Tibial artery (tissue), 4 donors: ENCODE measurements around the gene TMED10.
A peak's percentile ranks its signal among the peaks of the same experiment; 100 is the strongest.

Experiments
- DNase-seq, 2 donors: peaks; one replicate each; pipeline ENCODE4 v3.0.0-alpha.2; 2019
- H3K27ac ChIP-seq, 2 donors: fragments of 200-600 bp; sonication (generic) in 1 of 2; 1 replicate in 1 of 2; 2 replicates in 1 of 2; pipeline ENCODE4 v1.5.1; 2018 to 2019; ENCODE audit warnings: mild to moderate bottlenecking in 1 of 2
- H3K27me3 ChIP-seq, 2 donors: fragments of 200-600 bp; sonication (generic) in 1 of 2; one replicate each; pipeline versions ENCODE4 v1.5.1 to v1.6.0; 2016 to 2019
- H3K36me3 ChIP-seq, 3 donors: fragments of 200-600 bp; sonication (generic) in 2 of 3; one replicate each; pipeline ENCODE4 v1.5.1; 2016 to 2019; ENCODE audit warnings: mild to moderate bottlenecking in 2 of 3
- H3K4me1 ChIP-seq, 4 donors: fragments of 200-600 bp; sonication (generic) in 2 of 4; 1 replicate in 3 of 4; 2 replicates in 1 of 4; pipeline ENCODE4 v1.5.1; 2016 to 2019
- H3K4me3 ChIP-seq, 2 donors: fragments of 200-600 bp; sonication (generic) in 1 of 2; 1 replicate in 1 of 2; 2 replicates in 1 of 2; pipeline ENCODE4 v1.5.1; 2018 to 2019; ENCODE audit warnings: mild to moderate bottlenecking in 2 of 2
- H3K9me3 ChIP-seq, 3 donors: fragments of 200-600 bp; sonication (generic) in 1 of 3; one replicate each; pipeline ENCODE4 v1.5.1; 2016 to 2019
- intact Hi-C: fragments of 100-400 bp; cut with DNase I; formaldehyde crosslinking; loops from one replicate; pipeline ENCODE4 v1.15.0; 2023; ENCODE audit warnings: low total_unique reads
- TF ChIP-seq, protein P1 (sequence below), 2 experiments: fragments of 200-600 bp in 1 of 2; fragments of 450-650 bp in 1 of 2; IDR thresholded peaks; one replicate each; pipeline ENCODE4 v1.5.1; 2017 to 2019; ENCODE audit warnings: antibody characterized with exemption in 2 of 2, mild to moderate bottlenecking in 1 of 2, moderate library complexity in 1 of 2

Gene TMED10

DNA sequence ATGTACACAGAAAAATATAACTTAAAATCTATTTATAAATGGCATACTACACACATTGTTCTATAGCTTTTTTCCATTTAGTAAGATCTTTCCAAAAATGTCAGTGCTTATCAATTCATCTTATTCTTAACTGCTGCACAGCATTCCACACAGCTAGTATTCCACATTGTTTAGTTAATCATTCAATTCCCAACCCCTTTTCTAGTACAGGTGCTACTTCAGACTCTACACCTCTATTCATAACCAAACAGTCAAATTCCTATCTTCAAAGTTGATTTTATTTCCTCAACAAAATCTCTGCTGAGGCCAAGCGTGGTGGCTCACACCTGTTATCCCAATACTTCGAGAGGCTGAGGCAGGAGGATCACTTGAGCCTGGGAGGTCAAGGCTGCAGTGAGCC is 37.2 kb downstream of the TMED10 start:
- TF ChIP-seq, protein P1, sequence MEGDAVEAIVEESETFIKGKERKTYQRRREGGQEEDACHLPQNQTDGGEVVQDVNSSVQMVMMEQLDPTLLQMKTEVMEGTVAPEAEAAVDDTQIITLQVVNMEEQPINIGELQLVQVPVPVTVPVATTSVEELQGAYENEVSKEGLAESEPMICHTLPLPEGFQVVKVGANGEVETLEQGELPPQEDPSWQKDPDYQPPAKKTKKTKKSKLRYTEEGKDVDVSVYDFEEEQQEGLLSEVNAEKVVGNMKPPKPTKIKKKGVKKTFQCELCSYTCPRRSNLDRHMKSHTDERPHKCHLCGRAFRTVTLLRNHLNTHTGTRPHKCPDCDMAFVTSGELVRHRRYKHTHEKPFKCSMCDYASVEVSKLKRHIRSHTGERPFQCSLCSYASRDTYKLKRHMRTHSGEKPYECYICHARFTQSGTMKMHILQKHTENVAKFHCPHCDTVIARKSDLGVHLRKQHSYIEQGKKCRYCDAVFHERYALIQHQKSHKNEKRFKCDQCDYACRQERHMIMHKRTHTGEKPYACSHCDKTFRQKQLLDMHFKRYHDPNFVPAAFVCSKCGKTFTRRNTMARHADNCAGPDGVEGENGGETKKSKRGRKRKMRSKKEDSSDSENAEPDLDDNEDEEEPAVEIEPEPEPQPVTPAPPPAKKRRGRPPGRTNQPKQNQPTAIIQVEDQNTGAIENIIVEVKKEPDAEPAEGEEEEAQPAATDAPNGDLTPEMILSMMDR (IDR thresholded peaks at IDR 0.05), result no peak

DNA sequence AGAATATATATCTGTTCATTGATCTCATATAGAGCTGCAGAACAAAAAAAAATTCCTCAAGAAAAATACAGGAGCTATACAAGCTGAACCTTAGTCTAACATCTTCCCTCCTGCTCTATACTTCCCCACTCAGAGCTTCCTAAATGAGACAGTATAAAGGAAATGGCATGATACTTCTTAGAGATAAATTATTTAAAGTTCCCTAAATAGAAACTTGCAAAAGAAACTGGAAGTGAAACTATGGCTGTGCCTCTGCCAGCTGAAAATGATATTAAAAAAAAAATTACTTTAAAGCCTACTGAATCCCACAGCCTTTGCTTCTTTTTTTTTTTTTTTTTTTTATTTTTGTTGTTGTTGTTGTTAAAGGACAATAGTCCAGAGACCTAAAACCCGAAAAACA is 37.9 kb downstream of the TMED10 start:
- no peaks in the 10 kb centered on the region for H3K9me3 ChIP-seq
- peaks cover 0 to 33% (median 5%) of the 10 kb centered on the region in 4 donors for H3K4me1 ChIP-seq
- no peak overlapping the region for H3K4me3 ChIP-seq
- no peaks in the 10 kb centered on the region for H3K27me3 ChIP-seq
- no peak overlapping the region for H3K27ac ChIP-seq
- no peak for DNase-seq
- intact Hi-C loops, result loop anchor here (10.0 kb wide), 1 partner anchor 356 kb away; no protein-coding TSS in a partner anchor
- H3K36me3 ChIP-seq, result peaks cover 16 to 27% (median 18%) of the 10 kb centered on the region in 3 donors
- TF ChIP-seq, protein P1 (IDR thresholded peaks at IDR 0.05), result no peak

More for the DNA sequence above, 37.2 kb downstream of the TMED10 start:
- H3K9me3 ChIP-seq, result no peaks in the 10 kb centered on the region
- H3K36me3 ChIP-seq, result peaks cover 9 to 20% (median 11%) of the 10 kb centered on the region in 3 donors
- no peak for DNase-seq
- H3K27me3 ChIP-seq, result no peaks in the 10 kb centered on the region
- intact Hi-C loops, result loop anchor here (10.0 kb wide), 1 partner anchor 356 kb away; no protein-coding TSS in a partner anchor
- H3K4me3 ChIP-seq, result no peak overlapping the region
- H3K4me1 ChIP-seq, result peaks cover 0 to 40% (median 5%) of the 10 kb centered on the region in 4 donors
- H3K27ac ChIP-seq, result no peak overlapping the region

DNA sequence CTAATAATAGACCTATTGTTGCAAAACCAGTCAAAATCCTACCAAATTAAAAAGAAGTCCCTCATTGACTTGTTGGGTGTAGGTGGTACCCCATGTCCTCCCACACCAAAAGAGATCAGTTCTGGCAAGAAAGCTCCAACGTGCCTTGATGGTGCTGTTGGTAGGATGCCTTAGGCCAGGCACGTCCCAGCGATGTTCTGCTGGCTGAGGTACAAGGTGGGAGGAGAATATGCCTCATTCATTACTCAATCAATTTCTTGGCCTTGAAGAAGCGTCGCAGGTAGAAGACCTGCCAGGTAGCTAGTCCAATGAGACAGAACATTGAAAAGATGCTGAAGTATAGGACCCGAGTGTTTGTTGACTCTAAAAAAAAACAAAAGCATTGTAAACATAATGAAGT is 41.8 kb downstream of the TMED10 start:
- Histone ChIP-seq H3K9me3 (no peaks in the 10 kb centered on the region), H3K27me3 (no peaks in the 10 kb centered on the region), H3K36me3 (peaks cover 19 to 41% (median 23%) of the 10 kb centered on the region in 3 donors), H3K4me3 (no peak overlapping the region), H3K4me1 (peaks cover 0 to 15% (median 0%) of the 10 kb centered on the region in 4 donors), H3K27ac (no peak overlapping the region)
- DNase-seq, result no peak
- intact Hi-C loops, result loop anchor here (2.0 to 10.0 kb wide), 2 partner anchors 166 to 360 kb away; no protein-coding TSS in a partner anchor
- TF ChIP-seq, protein P1 (IDR thresholded peaks at IDR 0.05), result no peak

DNA sequence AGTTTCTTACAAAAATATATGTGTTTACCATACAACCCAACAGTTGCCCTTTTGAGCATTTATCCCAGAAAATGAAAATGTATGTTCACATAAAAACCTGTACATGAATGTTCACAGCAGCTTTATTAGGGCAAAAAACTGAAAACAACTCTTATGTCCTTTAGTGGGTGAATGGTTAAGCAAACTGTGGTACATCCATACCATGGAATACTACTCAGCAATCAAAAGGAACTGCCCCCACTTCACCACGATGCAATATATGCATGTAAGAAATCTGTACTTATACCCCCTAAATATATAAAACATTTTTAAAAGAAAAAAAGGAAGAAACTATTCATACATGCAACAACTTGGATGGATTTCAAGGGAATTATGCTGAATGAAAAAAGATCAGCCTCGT is 42.8 kb downstream of the TMED10 start:
- Histone ChIP-seq H3K4me3 (no peak overlapping the region), H3K36me3 (peaks cover 19 to 41% (median 23%) of the 10 kb centered on the region in 3 donors), H3K27me3 (no peaks in the 10 kb centered on the region), H3K9me3 (no peaks in the 10 kb centered on the region), H3K4me1 (peaks cover 0 to 13% (median under 1%) of the 10 kb centered on the region in 4 donors), H3K27ac (no peak overlapping the region)
- DNase-seq, result no peak
- intact Hi-C loops, result loop anchor here (10.0 kb wide), 1 partner anchor 361 kb away; no protein-coding TSS in a partner anchor
- TF ChIP-seq, protein P1 (IDR thresholded peaks at IDR 0.05), result no peak

DNA sequence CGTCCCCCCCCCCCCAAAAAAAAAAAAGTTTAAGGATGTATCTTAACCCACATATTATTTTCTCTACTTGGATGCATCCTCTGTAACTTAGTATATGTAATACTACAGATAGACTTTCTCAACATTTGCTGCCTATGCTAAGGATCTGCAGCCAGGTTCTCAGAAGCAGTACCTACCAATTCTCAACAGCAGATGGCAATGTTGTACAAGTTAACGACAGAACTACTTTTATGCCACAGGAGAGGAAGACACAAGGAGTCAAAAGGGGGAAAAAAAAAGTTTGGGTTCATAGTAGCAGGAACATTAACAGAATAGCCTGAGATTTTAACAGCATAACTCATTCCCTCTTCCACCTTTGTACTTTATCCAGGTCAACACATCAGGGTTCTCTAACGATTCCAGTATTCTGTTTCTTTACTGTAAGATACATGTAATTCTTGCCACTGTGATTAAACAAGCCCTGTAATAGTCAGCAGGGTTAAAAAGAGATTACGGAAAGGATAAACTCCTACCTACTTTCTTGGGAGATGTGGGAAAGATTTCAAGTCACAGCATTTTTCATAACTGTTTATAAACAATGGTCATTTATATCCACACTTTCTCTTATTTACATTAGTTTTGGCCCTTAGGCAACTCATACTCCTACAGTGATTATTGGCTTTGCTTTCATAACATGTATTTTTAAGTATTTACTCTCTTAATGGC is 43.9 kb downstream of the TMED10 start:
- no peak overlapping the region for H3K4me3 ChIP-seq
- peaks cover 0 to 13% (median 6%) of the 10 kb centered on the region in 4 donors for H3K4me1 ChIP-seq
- peak in 1 of 2 donors; percentile 38 for DNase-seq
- H3K36me3 ChIP-seq, result peaks cover 19 to 41% (median 23%) of the 10 kb centered on the region in 3 donors
- H3K27ac ChIP-seq, result no peak overlapping the region
- no peaks in the 10 kb centered on the region for H3K9me3 ChIP-seq
- TF ChIP-seq, protein P1 (IDR thresholded peaks at IDR 0.05), result peak; percentile 65 to 94
- no peaks in the 10 kb centered on the region for H3K27me3 ChIP-seq
- intact Hi-C loops, result loop anchor here (10.0 kb wide), 1 partner anchor 362 kb away; no protein-coding TSS in a partner anchor
